Activated T-helper 9 cell treated with anti-CD3 and anti-CD28 coated beads, Interleukin-2, amount 50 U/mL, for 16 hours (primary cell): ENCODE results near the gene ABLIM1.

Source experiments
- DNase-seq: peaks from one replicate; pipeline ENCODE4 v3.0.0-alpha.2; 2020; ENCODE audit warnings: low read depth

ABLIM1 gene

GRCh38 chr10:114489521-114490310, 168.4 kb downstream of the ABLIM1 start:
- DNase-seq: no peak

- no peak for DNase-seq
Observed at GRCh38 chr10:114487815-114488536, 170.1 kb downstream of the ABLIM1 start.

- DNase-seq: no peak
Observed at GRCh38 chr10:114486938-114487814, 170.9 kb downstream of the ABLIM1 start.

GRCh38 chr10:114485696-114486400, 172.2 kb downstream of the ABLIM1 start:
- no peak for DNase-seq

- DNase-seq: no peak
Observed at GRCh38 chr10:114483575-114483974, 174.5 kb downstream of the ABLIM1 start.

- no peak for DNase-seq
Observed at GRCh38 chr10:114482480-114483304, 175.4 kb downstream of the ABLIM1 start.

GRCh38 chr10:114481055-114481454, 177.0 kb downstream of the ABLIM1 start:
- DNase-seq: no peak

GRCh38 chr10:114479836-114480235, 178.2 kb downstream of the ABLIM1 start:
- DNase-seq: no peak

- DNase-seq: no peak
Observed at GRCh38 chr10:114479307-114479706, 178.8 kb downstream of the ABLIM1 start.

GRCh38 chr10:114478281-114478680, 179.8 kb downstream of the ABLIM1 start:
- no peak for DNase-seq

- DNase-seq: no peak
Observed at GRCh38 chr10:114477285-114477684, 180.8 kb downstream of the ABLIM1 start.

GRCh38 chr10:114474989-114475388, 183.1 kb downstream of the ABLIM1 start:
- DNase-seq: no peak

- no peak for DNase-seq
Observed at GRCh38 chr10:114473776-114474175, 184.3 kb downstream of the ABLIM1 start.

GRCh38 chr10:114472877-114473253, 185.2 kb downstream of the ABLIM1 start:
- no peak for DNase-seq

- no peak for DNase-seq
Observed at GRCh38 chr10:114471906-114472876, 185.9 kb downstream of the ABLIM1 start.

- DNase-seq: peak; percentile 41
Observed at GRCh38 chr10:114470956-114471905, 186.8 kb downstream of the ABLIM1 start.

GRCh38 chr10:114470361-114470760, 187.7 kb downstream of the ABLIM1 start:
- no peak for DNase-seq

- DNase-seq: no peak
Observed at GRCh38 chr10:114458955-114459354, 199.1 kb downstream of the ABLIM1 start.
